Coronary artery (tissue), 2 donors: ENCODE results near the gene NR0B1.

Source experiments
- DNase-seq: peaks from one replicate; pipeline ENCODE4 v3.0.0-alpha.2; 2017; ENCODE audit warnings: low spot score
- H3K27ac ChIP-seq, 2 donors: fragments of 200-600 bp; sonication (generic); one replicate each; pipeline ENCODE4 v1.5.1; 2016 to 2019
- H3K4me3 ChIP-seq: fragments of 200-600 bp; sonication (generic); 2 replicates; pipeline ENCODE4 v1.5.1; 2016; ENCODE audit warnings: mild to moderate bottlenecking, moderate library complexity
- TF ChIP-seq, protein P1 (sequence below): fragments of 200-600 bp; sonication (generic); IDR thresholded peaks from one replicate; pipeline ENCODE4 v1.5.1; 2019; ENCODE audit warnings: antibody characterized with exemption

The NR0B1 gene

DNA sequence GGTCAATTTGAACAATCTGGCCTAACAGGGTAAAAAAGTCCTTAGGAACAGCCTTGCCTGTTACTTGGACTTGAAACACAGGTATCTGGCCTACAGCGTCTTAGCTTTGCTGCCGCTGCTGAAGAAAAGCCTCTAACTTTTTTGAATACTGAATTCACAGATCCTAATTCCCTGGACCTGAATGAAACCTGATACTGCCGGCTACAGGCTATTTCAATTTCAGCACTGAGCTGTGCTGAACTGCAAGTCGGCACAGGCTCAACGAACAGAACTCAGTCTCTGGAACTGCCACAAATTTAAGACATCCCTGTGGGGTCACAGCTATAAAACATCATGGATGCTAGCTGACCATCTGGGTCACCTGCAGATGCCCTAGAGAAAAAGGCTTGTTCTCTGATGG, 7.2 kb downstream of the NR0B1 start:
- Histone ChIP-seq H3K27ac (no peak overlapping the region), H3K4me3 (no peak overlapping the region)
- no peak for DNase-seq
- TF ChIP-seq, protein P1, sequence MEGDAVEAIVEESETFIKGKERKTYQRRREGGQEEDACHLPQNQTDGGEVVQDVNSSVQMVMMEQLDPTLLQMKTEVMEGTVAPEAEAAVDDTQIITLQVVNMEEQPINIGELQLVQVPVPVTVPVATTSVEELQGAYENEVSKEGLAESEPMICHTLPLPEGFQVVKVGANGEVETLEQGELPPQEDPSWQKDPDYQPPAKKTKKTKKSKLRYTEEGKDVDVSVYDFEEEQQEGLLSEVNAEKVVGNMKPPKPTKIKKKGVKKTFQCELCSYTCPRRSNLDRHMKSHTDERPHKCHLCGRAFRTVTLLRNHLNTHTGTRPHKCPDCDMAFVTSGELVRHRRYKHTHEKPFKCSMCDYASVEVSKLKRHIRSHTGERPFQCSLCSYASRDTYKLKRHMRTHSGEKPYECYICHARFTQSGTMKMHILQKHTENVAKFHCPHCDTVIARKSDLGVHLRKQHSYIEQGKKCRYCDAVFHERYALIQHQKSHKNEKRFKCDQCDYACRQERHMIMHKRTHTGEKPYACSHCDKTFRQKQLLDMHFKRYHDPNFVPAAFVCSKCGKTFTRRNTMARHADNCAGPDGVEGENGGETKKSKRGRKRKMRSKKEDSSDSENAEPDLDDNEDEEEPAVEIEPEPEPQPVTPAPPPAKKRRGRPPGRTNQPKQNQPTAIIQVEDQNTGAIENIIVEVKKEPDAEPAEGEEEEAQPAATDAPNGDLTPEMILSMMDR = no peak

- TF ChIP-seq, protein P1 = no peak
Measured at GRCh38 chrX:30301208-30301607, 8.0 kb downstream of the NR0B1 start.

GRCh38 chrX:30296408-30297254, 12.6 kb downstream of the NR0B1 start:
- Histone ChIP-seq H3K27ac (no peak overlapping the region), H3K4me3 (no peak overlapping the region)
- DNase-seq = no peak
- TF ChIP-seq, protein P1 = no peak

More at GRCh38 chrX:30301208-30301607, 8.0 kb downstream of the NR0B1 start:
- Histone ChIP-seq H3K4me3 (no peak overlapping the region), H3K27ac (no peak overlapping the region)
- no peak for DNase-seq

DNA sequence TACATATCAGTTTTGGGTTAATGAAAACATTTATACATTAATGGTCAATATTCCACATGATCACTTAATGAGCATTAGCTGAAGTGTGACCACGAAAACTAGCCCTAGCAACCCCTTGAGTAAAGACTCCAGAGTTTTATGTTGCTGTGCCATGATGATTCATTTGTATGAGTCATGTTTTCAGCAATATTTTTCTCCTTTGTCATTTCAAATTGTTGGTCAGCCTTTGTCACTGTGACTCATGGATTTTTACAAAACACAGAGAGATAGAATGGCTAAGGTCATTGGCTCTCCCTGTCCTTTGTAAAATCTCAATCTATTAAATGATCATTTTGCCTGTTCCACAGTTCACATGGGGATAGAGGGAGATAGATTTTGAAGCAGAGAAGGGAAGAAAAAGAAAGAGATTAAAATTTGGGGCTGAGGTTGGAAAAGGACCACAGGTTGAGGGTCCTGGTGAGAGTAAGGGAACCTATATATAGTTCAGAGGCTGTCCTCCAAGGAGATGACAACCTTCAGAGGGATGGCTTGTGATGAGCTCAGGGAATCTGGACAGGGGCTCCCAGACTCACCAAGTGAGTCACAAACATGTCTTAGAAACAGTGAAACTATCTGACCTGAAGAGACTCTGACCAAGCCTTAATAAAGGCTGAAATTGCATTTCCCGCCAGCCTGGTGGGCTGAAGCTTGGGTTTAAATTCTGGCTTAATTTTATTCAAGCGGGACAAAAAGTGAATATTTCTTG, 25.6 kb downstream of the NR0B1 start:
- DNase-seq = no peak

DNA sequence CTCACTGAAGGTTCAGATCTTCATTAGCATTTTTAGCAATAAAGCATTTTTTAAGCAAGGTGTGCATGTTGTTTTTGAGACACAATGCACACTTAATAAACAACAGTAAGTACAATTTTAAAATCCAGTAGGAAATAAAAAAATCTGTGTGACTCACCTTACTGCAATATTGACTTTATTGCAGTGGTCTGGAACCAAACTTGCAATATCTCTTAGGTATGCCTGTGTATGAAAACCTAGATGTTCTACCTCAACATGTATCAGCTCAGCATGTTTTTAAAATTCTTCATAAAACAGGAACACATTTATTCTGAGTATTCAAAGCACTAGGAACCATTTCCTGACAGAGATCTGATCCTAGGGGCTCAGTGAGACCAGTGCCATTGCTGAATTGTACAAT, 26.7 kb downstream of the NR0B1 start:
- Histone ChIP-seq H3K4me3 (no peak overlapping the region), H3K27ac (no peak overlapping the region)
- no peak for DNase-seq
- TF ChIP-seq, protein P1 = no peak

More for the DNA sequence above, 25.6 kb downstream of the NR0B1 start:
- Histone ChIP-seq H3K4me3 (no peak overlapping the region), H3K27ac (no peak overlapping the region)
- TF ChIP-seq, protein P1 = no peak

DNA sequence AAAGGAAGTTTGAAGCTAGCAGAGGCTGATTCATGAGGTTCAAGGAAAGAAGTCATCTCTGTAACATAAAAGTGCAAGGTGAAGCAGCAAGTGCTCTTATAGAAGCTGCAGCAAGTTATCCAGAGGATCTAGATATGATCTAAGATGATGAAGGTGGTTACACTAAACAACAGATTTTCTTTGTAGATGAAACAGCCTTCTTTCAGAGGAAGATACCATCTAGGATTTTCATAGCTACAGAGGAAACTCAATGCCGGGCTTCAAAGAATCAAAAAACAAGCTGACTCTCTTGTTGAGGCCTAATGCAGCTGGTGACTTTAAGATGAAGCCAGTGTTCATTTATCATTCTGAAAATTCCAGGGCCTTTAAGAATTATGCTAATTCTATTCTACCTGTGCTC, 28.8 kb downstream of the NR0B1 start:
- no peak for DNase-seq
- TF ChIP-seq, protein P1 = no peak
- Histone ChIP-seq H3K4me3 (no peak overlapping the region), H3K27ac (no peak overlapping the region)
